ENCODE results near the gene HYAL4. TPM values are rescaled to one million over a fixed set of nuclear protein-coding genes. Genes with fewer than 3 reads are reported as not detected.
"Not testable (repeated sequence)": the region's sequence is repeated elsewhere in the genome, so short reads cannot be mapped to it uniquely, and the experiment has no call there.

HYAL4 gene
- total RNA-seq, 1 experiment from 2014 or later = not detected

GRCh38 chr7:123816916-123817315, 28.1 kb upstream of the HYAL4 start:
- DNase-seq (ENCODE audit: low spot score) = no peak
- no peaks in the 10 kb centered on the region for H3K36me3 ChIP-seq (ENCODE audit: insufficient read depth, low read length, poor library complexity, severe bottlenecking)
- H3K27ac ChIP-seq (ENCODE audit: low read depth, low read length, poor library complexity, severe bottlenecking) = no peak overlapping the region
- no peaks in the 10 kb centered on the region for H3K4me1 ChIP-seq (ENCODE audit: insufficient read depth, low read length, poor library complexity, severe bottlenecking)
- BruUV-seq (replicated peaks) = no TSS peak
- TF ChIP-seq CTCF (conservative IDR thresholded peaks at IDR 0.05; ENCODE audit: low read depth, low read length) = no peak
- TF ChIP-seq EZH2 (IDR thresholded peaks at IDR 0.05; ENCODE audit: borderline replicate concordance, low read depth, low read length, poor library complexity, severe bottlenecking) = no peak
- CTCF ChIA-PET = no interaction called here
- intact Hi-C loops (cut with micrococcal nuclease; ENCODE audit: unreplicated experiment) = no loop called here
- H3K27me3 ChIP-seq (replicated peaks; ENCODE audit: insufficient read depth, low read depth, low read length, poor library complexity) = no peaks in the 10 kb centered on the region
- no peaks in the 10 kb centered on the region for H3K9me3 ChIP-seq (ENCODE audit: low read depth, low read length, poor library complexity, severe bottlenecking)
- POLR2A ChIA-PET (ENCODE audit: low non-redundant PET) = no interaction called here
- no peak overlapping the region for H3K4me3 ChIP-seq (ENCODE audit: low read depth, low read length, poor library complexity, severe bottlenecking)

- POLR2A ChIA-PET (ENCODE audit: low non-redundant PET) = no interaction called here
- BruUV-seq (replicated peaks) = no TSS peak
- CTCF ChIA-PET = no interaction called here
These were observed 26.0 kb upstream of the HYAL4 start for GRCh38 chr7:123819001-123819400.

GRCh38 chr7:123819795-123820194, 25.2 kb upstream of the HYAL4 start:
- POLR2A ChIA-PET (ENCODE audit: low non-redundant PET); H3K4me1 ChIP-seq (ENCODE audit: insufficient read depth, low read length, poor library complexity, severe bottlenecking); CTCF ChIA-PET: not testable (repeated sequence)

More at GRCh38 chr7:123819001-123819400, 26.0 kb upstream of the HYAL4 start:
- Histone ChIP-seq H3K4me1 (ENCODE audit: insufficient read depth, low read length, poor library complexity, severe bottlenecking) (no peaks in the 10 kb centered on the region), H3K27ac (ENCODE audit: low read depth, low read length, poor library complexity, severe bottlenecking) (no peak overlapping the region), H3K36me3 (ENCODE audit: insufficient read depth, low read length, poor library complexity, severe bottlenecking) (no peaks in the 10 kb centered on the region), H3K4me3 (ENCODE audit: low read depth, low read length, poor library complexity, severe bottlenecking) (no peak overlapping the region), H3K27me3 (replicated peaks; ENCODE audit: insufficient read depth, low read depth, low read length, poor library complexity) (no peaks in the 10 kb centered on the region), H3K9me3 (ENCODE audit: low read depth, low read length, poor library complexity, severe bottlenecking) (no peaks in the 10 kb centered on the region)
- no peak for DNase-seq (ENCODE audit: low spot score)
- intact Hi-C loops (cut with micrococcal nuclease; ENCODE audit: unreplicated experiment) = no loop called here
- TF ChIP-seq CTCF (conservative IDR thresholded peaks at IDR 0.05; ENCODE audit: low read depth, low read length) (no peak), EZH2 (IDR thresholded peaks at IDR 0.05; ENCODE audit: borderline replicate concordance, low read depth, low read length, poor library complexity, severe bottlenecking) (no peak)

GRCh38 chr7:123820864-123821263, 24.1 kb upstream of the HYAL4 start:
- BruUV-seq (replicated peaks) = no TSS peak
- Histone ChIP-seq H3K4me3 (ENCODE audit: low read depth, low read length, poor library complexity, severe bottlenecking) (no peak overlapping the region), H3K4me1 (ENCODE audit: insufficient read depth, low read length, poor library complexity, severe bottlenecking) (no peaks in the 10 kb centered on the region), H3K9me3 (ENCODE audit: low read depth, low read length, poor library complexity, severe bottlenecking) (no peaks in the 10 kb centered on the region), H3K27ac (ENCODE audit: low read depth, low read length, poor library complexity, severe bottlenecking) (no peak overlapping the region), H3K36me3 (ENCODE audit: insufficient read depth, low read length, poor library complexity, severe bottlenecking) (no peaks in the 10 kb centered on the region), H3K27me3 (replicated peaks; ENCODE audit: insufficient read depth, low read depth, low read length, poor library complexity) (no peaks in the 10 kb centered on the region)
- DNase-seq (ENCODE audit: low spot score) = no peak
- POLR2A ChIA-PET (ENCODE audit: low non-redundant PET) = no interaction called here
- no peak for TF ChIP-seq CTCF (conservative IDR thresholded peaks at IDR 0.05; ENCODE audit: low read depth, low read length)
- TF ChIP-seq EZH2 (IDR thresholded peaks at IDR 0.05; ENCODE audit: borderline replicate concordance, low read depth, low read length, poor library complexity, severe bottlenecking) = no peak
- intact Hi-C loops (cut with micrococcal nuclease; ENCODE audit: unreplicated experiment) = no loop called here
- CTCF ChIA-PET = no interaction called here

More at GRCh38 chr7:123819795-123820194, 25.2 kb upstream of the HYAL4 start:
- H3K27ac ChIP-seq (ENCODE audit: low read depth, low read length, poor library complexity, severe bottlenecking); H3K27me3 ChIP-seq (replicated peaks; ENCODE audit: insufficient read depth, low read depth, low read length, poor library complexity); BruUV-seq (replicated peaks); DNase-seq (ENCODE audit: low spot score); H3K9me3 ChIP-seq (ENCODE audit: low read depth, low read length, poor library complexity, severe bottlenecking); intact Hi-C loops (cut with micrococcal nuclease; ENCODE audit: unreplicated experiment); H3K4me3 ChIP-seq (ENCODE audit: low read depth, low read length, poor library complexity, severe bottlenecking); H3K36me3 ChIP-seq (ENCODE audit: insufficient read depth, low read length, poor library complexity, severe bottlenecking): not testable (repeated sequence)
